PC-9 (cell line): ENCODE data around the gene NDUFS6. TPM values are rescaled to one million over a fixed set of nuclear protein-coding genes. Genes with fewer than 3 reads are reported as not detected.

Experiments
- BruUV-seq: library from RNA; stranded (reverse); fragments of 400-500 nt; replicated peaks from 2 replicates; lab custom pipeline; 2021; lab: Mats Ljungman, UMichigan
- CTCF ChIA-PET: fragments of 300-600 bp; sonication (Branson Sonifier 250); formaldehyde crosslinking; loops from one replicate; lab custom pipeline; 2022; ENCODE audit warnings: antibody characterized with exemption; lab: Charles Lee
- POLR2A ChIA-PET: fragments of 300-600 bp; sonication (Branson Sonifier 250); formaldehyde crosslinking; loops from one replicate; lab custom pipeline; 2022; ENCODE audit warnings: antibody characterized with exemption; ENCODE audit not compliant: unreplicated experiment; lab: Charles Lee
- DNase-seq, 2 experiments: peaks; one replicate each; pipeline versions ENCODE4 v3.0.0 to v3.0.0-alpha.2; 2015 to 2022; ENCODE audit warnings: mixed read lengths in 1 of 2
- H2AFZ ChIP-seq: fragments of 200-600 bp; sonication (generic); 2 replicates; pipeline ENCODE4 v1.8.1; 2017; ENCODE audit warnings: antibody characterized with exemption
- H3F3A ChIP-seq: fragments of 200-600 bp; sonication (generic); 2 replicates; pipeline ENCODE4 v1.8.1; 2017; ENCODE audit warnings: antibody characterized with exemption, mild to moderate bottlenecking, low read depth; ENCODE audit not compliant: insufficient read depth
- H3K27ac ChIP-seq: fragments of 200-600 bp; sonication (generic); 2 replicates; pipeline ENCODE4 v1.6.1; 2016; ENCODE audit warnings: mixed run types
- H3K27me3 ChIP-seq: fragments of 200-600 bp; sonication (generic); 2 replicates; pipeline ENCODE4 v1.6.1; 2016; ENCODE audit warnings: low read depth, mixed run types; ENCODE audit not compliant: insufficient read depth
- H3K36me3 ChIP-seq: fragments of 200-600 bp; sonication (generic); 2 replicates; pipeline ENCODE4 v1.6.1; 2016; ENCODE audit warnings: low read depth, mixed run types
- H3K4me1 ChIP-seq: fragments of 200-600 bp; sonication (generic); replicated peaks from 2 replicates; pipeline ENCODE4 v1.6.1; 2016; ENCODE audit warnings: mixed run types; ENCODE audit not compliant: insufficient read depth
- H3K4me2 ChIP-seq: fragments of 200-600 bp; sonication (generic); 2 replicates; pipeline ENCODE4 v1.6.1; 2017; ENCODE audit warnings: mixed run types
- H3K4me3 ChIP-seq: fragments of 200-600 bp; sonication (generic); 2 replicates; pipeline ENCODE4 v1.6.1; 2016; ENCODE audit warnings: mixed run types
- H3K79me2 ChIP-seq: fragments of 200-600 bp; sonication (generic); 2 replicates; pipeline ENCODE4 v1.6.1; 2017; ENCODE audit warnings: low read depth, mixed run types
- H3K9me2 ChIP-seq: fragments of 200-600 bp; sonication (generic); 2 replicates; pipeline ENCODE4 v1.8.1; 2017; ENCODE audit warnings: mild to moderate bottlenecking; ENCODE audit not compliant: insufficient read depth
- H3K9me3 ChIP-seq: fragments of 200-600 bp; sonication (generic); 2 replicates; pipeline ENCODE4 v1.8.1; 2016; ENCODE audit warnings: low read depth; ENCODE audit not compliant: insufficient read depth
- H4K20me1 ChIP-seq: fragments of 200-600 bp; sonication (generic); 2 replicates; pipeline ENCODE4 v1.8.1; 2017; ENCODE audit not compliant: insufficient read depth
- EZH2 ChIP-seq: fragments of 200-600 bp; sonication (generic); IDR thresholded peaks from 2 replicates; pipeline ENCODE4 v1.8.0; 2017; ENCODE audit warnings: antibody characterized with exemption, low read depth
- intact Hi-C: fragments of 100-400 bp; cut with micrococcal nuclease; formaldehyde crosslinking; loops from one replicate; pipeline ENCODE4 v1.10.0; 2022; ENCODE audit not compliant: unreplicated experiment
- total RNA-seq: library from RNA; stranded (reverse); gene quantifications from 2 replicates; pipeline ENCODE4 v1.2.3, GENCODE V29; 2021
- TF ChIP-seq, protein P1 (sequence below): fragments of 200-600 bp; sonication (generic); conservative IDR thresholded peaks from 2 replicates; pipeline ENCODE4 v1.6.1; 2017; ENCODE audit warnings: mixed run types, antibody characterized with exemption, mild to moderate bottlenecking, moderate library complexity

NDUFS6 gene
- total RNA-seq, 1 experiment from 2014 or later = 153 TPM

- Histone ChIP-seq H2AFZ (no peak overlapping the region), H3K4me3 (no peak overlapping the region), H3K79me2 (no peaks in the 10 kb centered on the region), H3K36me3 (no peaks in the 10 kb centered on the region), H3K9me2 (no peaks in the 10 kb centered on the region), H3K9me3 (no peaks in the 10 kb centered on the region), H3F3A (no peaks in the 10 kb centered on the region), H3K4me1 (no peaks in the 10 kb centered on the region), H4K20me1 (0 out of 2 replicates have a peak, but pooled peaks cover 4% of the 10 kb centered on the region), H3K27ac (no peak overlapping the region), H3K4me2 (no peak overlapping the region), H3K27me3 (peaks cover 95% of the 10 kb centered on the region)
- BruUV-seq = no TSS peak
- TF ChIP-seq, protein P1, sequence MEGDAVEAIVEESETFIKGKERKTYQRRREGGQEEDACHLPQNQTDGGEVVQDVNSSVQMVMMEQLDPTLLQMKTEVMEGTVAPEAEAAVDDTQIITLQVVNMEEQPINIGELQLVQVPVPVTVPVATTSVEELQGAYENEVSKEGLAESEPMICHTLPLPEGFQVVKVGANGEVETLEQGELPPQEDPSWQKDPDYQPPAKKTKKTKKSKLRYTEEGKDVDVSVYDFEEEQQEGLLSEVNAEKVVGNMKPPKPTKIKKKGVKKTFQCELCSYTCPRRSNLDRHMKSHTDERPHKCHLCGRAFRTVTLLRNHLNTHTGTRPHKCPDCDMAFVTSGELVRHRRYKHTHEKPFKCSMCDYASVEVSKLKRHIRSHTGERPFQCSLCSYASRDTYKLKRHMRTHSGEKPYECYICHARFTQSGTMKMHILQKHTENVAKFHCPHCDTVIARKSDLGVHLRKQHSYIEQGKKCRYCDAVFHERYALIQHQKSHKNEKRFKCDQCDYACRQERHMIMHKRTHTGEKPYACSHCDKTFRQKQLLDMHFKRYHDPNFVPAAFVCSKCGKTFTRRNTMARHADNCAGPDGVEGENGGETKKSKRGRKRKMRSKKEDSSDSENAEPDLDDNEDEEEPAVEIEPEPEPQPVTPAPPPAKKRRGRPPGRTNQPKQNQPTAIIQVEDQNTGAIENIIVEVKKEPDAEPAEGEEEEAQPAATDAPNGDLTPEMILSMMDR = no peak
- TF ChIP-seq EZH2 = no peak
- ChIA-PET CTCF (no interaction called here), POLR2A (no interaction called here)
- no peak for DNase-seq
- intact Hi-C loops = no loop called here
Measured at GRCh38 chr5:1768283-1769000, 32.8 kb upstream of the NDUFS6 start.

GRCh38 chr5:1769017-1769640, 32.1 kb upstream of the NDUFS6 start:
- H3F3A ChIP-seq = no peaks in the 10 kb centered on the region
- ChIA-PET CTCF (no interaction called here), POLR2A (no interaction called here)
- H3K36me3 ChIP-seq = no peaks in the 10 kb centered on the region
- BruUV-seq = no TSS peak
- H3K9me3 ChIP-seq = no peaks in the 10 kb centered on the region
- H3K4me2 ChIP-seq = no peak overlapping the region
- no peak for TF ChIP-seq EZH2
- TF ChIP-seq, protein P1 = no peak
- H3K79me2 ChIP-seq = no peaks in the 10 kb centered on the region
- peaks cover 95% of the 10 kb centered on the region for H3K27me3 ChIP-seq
- H3K9me2 ChIP-seq = no peaks in the 10 kb centered on the region
- H3K4me1 ChIP-seq = no peaks in the 10 kb centered on the region
- no peak overlapping the region for H3K27ac ChIP-seq
- no peak for DNase-seq
- H3K4me3 ChIP-seq = no peak overlapping the region
- 0 out of 2 replicates have a peak, but pooled peaks cover 4% of the 10 kb centered on the region for H4K20me1 ChIP-seq
- intact Hi-C loops = no loop called here
- H2AFZ ChIP-seq = no peak overlapping the region

DNA sequence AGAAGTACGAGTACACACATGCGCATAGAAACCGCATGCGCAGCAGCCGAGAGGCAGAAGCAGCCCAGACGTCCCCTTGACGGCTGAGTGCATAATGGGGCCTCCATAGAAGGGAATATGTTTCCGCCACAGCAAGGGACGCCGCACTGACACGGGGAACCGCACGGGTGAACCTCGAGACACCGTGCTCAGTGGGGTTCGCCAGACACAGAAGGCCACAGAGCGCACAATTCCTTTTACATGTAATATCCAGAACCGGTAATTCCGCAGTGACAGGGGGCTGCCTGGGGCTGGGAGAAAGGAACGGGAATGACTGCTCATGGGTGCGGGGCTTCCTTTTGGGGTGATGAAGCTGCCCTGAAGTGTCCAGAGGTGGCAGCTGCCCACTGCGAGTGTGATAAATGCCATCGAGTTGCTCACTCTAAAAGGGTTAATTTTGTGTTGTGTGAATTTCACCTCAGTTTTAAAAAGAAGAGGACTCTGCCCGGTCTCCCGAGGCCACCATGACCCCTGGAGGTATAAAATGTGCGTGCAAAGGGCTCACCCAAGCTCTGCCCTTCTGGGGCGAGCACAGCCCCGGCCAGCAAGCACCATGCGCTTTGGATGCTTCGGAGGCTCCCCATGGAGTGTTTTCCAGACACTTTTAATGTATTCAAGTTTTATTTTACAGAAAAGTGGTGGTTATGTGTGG, 31.3 kb upstream of the NDUFS6 start:
- no TSS peak for BruUV-seq
- peaks cover 95% of the 10 kb centered on the region for H3K27me3 ChIP-seq
- no peak overlapping the region for H2AFZ ChIP-seq
- H3K79me2 ChIP-seq = no peaks in the 10 kb centered on the region
- no peaks in the 10 kb centered on the region for H3K9me2 ChIP-seq
- no peak for DNase-seq
- H4K20me1 ChIP-seq = 0 out of 2 replicates have a peak, but pooled peaks cover 4% of the 10 kb centered on the region
- TF ChIP-seq, protein P1 = no peak
- no peak; the same call in 1 of the 2 replicates for TF ChIP-seq EZH2
- intact Hi-C loops = no loop called here
- no peak overlapping the region for H3K4me3 ChIP-seq
- POLR2A ChIA-PET = no interaction called here
- H3K27ac ChIP-seq = no peak overlapping the region
- no peaks in the 10 kb centered on the region for H3K36me3 ChIP-seq
- no peaks in the 10 kb centered on the region for H3K4me1 ChIP-seq
- CTCF ChIA-PET = no interaction called here
- H3K9me3 ChIP-seq = no peaks in the 10 kb centered on the region
- H3K4me2 ChIP-seq = no peak overlapping the region
- H3F3A ChIP-seq = no peaks in the 10 kb centered on the region
